Testis (tissue), 5 donors: ENCODE data around the gene TASL. TPM values are rescaled to one million over a fixed set of nuclear protein-coding genes. Genes with fewer than 3 reads are reported as not detected.

Experiments used
- DNase-seq: peaks from one replicate; pipeline ENCODE4 v3.0.0-alpha.2; 2019
- H3K27ac ChIP-seq, 2 donors: fragments of 200-600 bp; sonication (generic); one replicate each; pipeline ENCODE4 v1.5.1; 2019
- H3K27me3 ChIP-seq: fragments of 200-600 bp; sonication (generic); one replicate; pipeline ENCODE4 v1.5.1; 2019
- H3K36me3 ChIP-seq: fragments of 200-600 bp; sonication (generic); one replicate; pipeline ENCODE4 v1.5.1; 2017; ENCODE audit warnings: low read depth; ENCODE audit errors: missing control alignments
- H3K4me1 ChIP-seq: fragments of 200-600 bp; sonication (generic); one replicate; pipeline ENCODE4 v1.5.1; 2019
- H3K4me3 ChIP-seq, 2 donors: fragments of 200-600 bp; sonication (generic); one replicate each; pipeline ENCODE4 v1.5.1; 2017 to 2019
- H3K9me3 ChIP-seq: fragments of 200-600 bp; sonication (generic); one replicate; pipeline ENCODE4 v1.5.1; 2017
- CTCF ChIP-seq, 3 experiments: fragments of 450-650 bp in 2 of 3; fragments of 200-600 bp in 1 of 3; sonication (generic) in 1 of 3; IDR thresholded peaks; one replicate each; pipeline ENCODE4 v1.5.1; 2016 to 2019; ENCODE audit warnings: antibody characterized with exemption in 3 of 3, mild to moderate bottlenecking in 2 of 3, moderate library complexity in 1 of 3
- POLR2A ChIP-seq: fragments of 450-650 bp; IDR thresholded peaks from one replicate; pipeline ENCODE4 v1.6.1; 2017; ENCODE audit warnings: antibody characterized with exemption, mild to moderate bottlenecking, moderate library complexity
- WGBS, 2 donors: methylation state at CpG; one replicate each; pipeline ENCODE4 v1.1.5; 2018; 5-methylcytosine and 5-hydroxymethylcytosine counted together
- intact Hi-C: fragments of 100-400 bp; cut with DNase I; formaldehyde crosslinking; loops from one replicate; pipeline ENCODE4 v1.15.1; 2023; ENCODE audit warnings: low total_unique reads
- long read RNA-seq, 2 donors: transcript quantifications; one replicate each; lab custom pipeline, GENCODE V29; 2026
- polyA plus RNA-seq: library from polyadenylated mRNA; stranded (reverse); fragments of 350-450 nt; fragmentation: Illumina TruSeq; extraction: RNeasy Lipid Tissue Mini Kit (QIAGEN cat#74804); gene quantifications from one replicate; pipeline ENCODE4 v1.2.3, GENCODE V29; 2014; ENCODE audit warnings: low read depth, low replicate concordance; ENCODE audit not compliant: insufficient read depth
- total RNA-seq, 2 donors: library from RNA; depleted of rRNA; stranded (reverse); fragments of >200 nt; gene quantifications; one replicate each; pipeline ENCODE4 v1.2.3, GENCODE V29; 2016

The TASL gene
- under 1 TPM in 1 of 2 donors, not detected in 1; 0.25 TPM for total RNA-seq
- polyA plus RNA-seq, result 0.66 TPM
- long read RNA-seq, donor 1, result 0 reads
- long read RNA-seq, donor 2, result 0 reads

GRCh38 chrX:30577362-30577991 lies at the start of gene TASL:
TASL (minus strand) TSS chrX:30577766; CDS start chrX:30560355, 17,411 bp downstream.
- no peak within 1 kb of the TSS for H3K4me3 ChIP-seq
- no peaks in the 10 kb centered on the region for H3K9me3 ChIP-seq
- no peaks in the 10 kb centered on the region for H3K4me1 ChIP-seq
- 56 to 65% methylated on average over 10 of the region's 10 CpGs for WGBS, 2 donors
- no peak for DNase-seq
- no peak within 1 kb of the TSS for H3K27ac ChIP-seq
- no peaks in the 10 kb centered on the region for H3K36me3 ChIP-seq
- intact Hi-C loops, result no loop called here
- no peaks in the 10 kb centered on the region for H3K27me3 ChIP-seq
- no peak for TF ChIP-seq POLR2A

GRCh38 chrX:30626402-30626801 lies 48.8 kb upstream of the TASL start:
- Histone ChIP-seq H3K27ac (no peak overlapping the region), H3K36me3 (no peaks in the 10 kb centered on the region), H3K4me1 (no peaks in the 10 kb centered on the region), H3K27me3 (no peaks in the 10 kb centered on the region), H3K9me3 (no peaks in the 10 kb centered on the region), H3K4me3 (no peak overlapping the region)
- no peak for DNase-seq
- WGBS, 2 donors, result 83 to 90% methylated on average over 2 of the region's 2 CpGs
- intact Hi-C loops, result no loop called here
- no peak for TF ChIP-seq POLR2A
- no peak for TF ChIP-seq CTCF (IDR thresholded peaks at IDR 0.05)

- no peaks in the 10 kb centered on the region for H3K36me3 ChIP-seq
- no peak overlapping the region for H3K4me3 ChIP-seq
- intact Hi-C loops, result no loop called here
- WGBS, 2 donors, result 92 to 100% methylated on average over 2 of the region's 2 CpGs
- no peaks in the 10 kb centered on the region for H3K4me1 ChIP-seq
- no peaks in the 10 kb centered on the region for H3K9me3 ChIP-seq
- no peak for DNase-seq
- no peak overlapping the region for H3K27ac ChIP-seq
- TF ChIP-seq CTCF (IDR thresholded peaks at IDR 0.05), result no peak
- TF ChIP-seq POLR2A, result no peak
- H3K27me3 ChIP-seq, result no peaks in the 10 kb centered on the region
These were observed 44.8 kb upstream of the TASL start for GRCh38 chrX:30622361-30622760.

GRCh38 chrX:30620980-30621618 lies 43.5 kb upstream of the TASL start:
- WGBS, 2 donors, result 43 to 72% methylated on average over 2 of the region's 2 CpGs
- no peak for DNase-seq
- Histone ChIP-seq H3K4me3 (no peak overlapping the region), H3K27ac (no peak overlapping the region), H3K4me1 (no peaks in the 10 kb centered on the region), H3K9me3 (no peaks in the 10 kb centered on the region), H3K36me3 (no peaks in the 10 kb centered on the region), H3K27me3 (no peaks in the 10 kb centered on the region)
- intact Hi-C loops, result no loop called here
- no peak for TF ChIP-seq POLR2A
- TF ChIP-seq CTCF (IDR thresholded peaks at IDR 0.05), result no peak

GRCh38 chrX:30620125-30620524 lies 42.6 kb upstream of the TASL start:
- H3K9me3 ChIP-seq, result no peaks in the 10 kb centered on the region
- 91 to 100% methylated on average over 3 of the region's 3 CpGs for WGBS, 2 donors
- H3K4me1 ChIP-seq, result no peaks in the 10 kb centered on the region
- DNase-seq, result no peak
- TF ChIP-seq POLR2A (no peak), CTCF (IDR thresholded peaks at IDR 0.05) (no peak)
- no peak overlapping the region for H3K27ac ChIP-seq
- H3K4me3 ChIP-seq, result no peak overlapping the region
- no peaks in the 10 kb centered on the region for H3K36me3 ChIP-seq
- H3K27me3 ChIP-seq, result no peaks in the 10 kb centered on the region
- intact Hi-C loops, result no loop called here
